GM12865 (cell line): ENCODE measurements around the gene MCMBP.

Experiments
- DNase-seq: peaks from one replicate; pipeline ENCODE4 v3.0.0; 2010; ENCODE audit warnings: low read depth
- H3K4me3 ChIP-seq: 2 replicates; pipeline ENCODE4 v1.5.1; 2011; ENCODE audit warnings: mild to moderate bottlenecking, low read depth, low read length, control low read depth
- CTCF ChIP-seq: IDR thresholded peaks from 2 replicates; pipeline ENCODE4 v1.5.1; 2011; ENCODE audit warnings: low read length, control low read depth, low read depth, inconsistent platforms; ENCODE audit not compliant: insufficient read depth; ENCODE audit errors: missing control alignments

Gene MCMBP

GRCh38 chr10:119826771-119827170, 45.9 kb downstream of the MCMBP start:
- no peak for DNase-seq
- H3K4me3 ChIP-seq, result no peak overlapping the region
- no peak for TF ChIP-seq CTCF

DNA sequence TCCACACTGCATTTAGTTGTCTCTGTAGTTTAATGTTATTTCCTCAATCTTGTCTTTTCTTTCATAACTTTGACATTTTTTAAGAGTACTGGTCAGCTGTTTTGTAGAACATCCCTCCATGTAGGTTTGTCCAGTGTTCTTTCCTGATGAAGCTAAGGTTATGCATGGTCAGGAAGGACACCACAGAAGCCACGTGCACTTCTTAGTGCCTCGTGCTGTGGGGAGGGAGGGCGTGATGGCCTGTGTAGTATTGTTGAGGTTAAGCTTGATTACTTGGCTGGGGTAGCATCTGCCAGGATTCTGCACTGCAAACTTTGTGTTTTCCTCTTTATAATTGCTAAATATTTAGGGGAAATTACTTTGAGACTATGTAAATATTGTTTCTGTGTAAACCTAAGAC, 48.3 kb downstream of the MCMBP start:
- no peak for DNase-seq
- no peak overlapping the region for H3K4me3 ChIP-seq
- TF ChIP-seq CTCF, result no peak

DNA sequence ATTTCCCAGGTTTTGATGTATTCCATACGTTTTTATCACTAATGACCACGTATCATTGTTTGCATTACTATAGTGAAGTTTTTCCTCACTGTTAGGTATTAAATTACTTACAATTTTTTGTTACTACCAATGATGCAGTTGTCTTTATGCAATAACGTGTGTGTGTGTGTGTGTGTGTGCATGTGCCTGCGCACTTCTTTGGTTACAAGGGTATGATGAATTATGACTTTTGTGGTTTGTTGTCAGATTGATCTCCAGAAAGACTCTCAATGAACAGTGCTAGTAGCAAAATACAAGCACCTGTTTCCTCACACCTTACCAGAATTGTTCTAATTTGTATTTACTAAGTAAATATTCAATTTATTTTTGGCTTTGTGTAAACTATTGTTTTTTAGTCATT, 51.5 kb downstream of the MCMBP start:
- DNase-seq, result no peak
- H3K4me3 ChIP-seq, result no peak overlapping the region
- TF ChIP-seq CTCF, result no peak

GRCh38 chr10:119818889-119819270, 53.8 kb downstream of the MCMBP start:
- DNase-seq, result no peak
- H3K4me3 ChIP-seq, result no peak overlapping the region
- TF ChIP-seq CTCF, result no peak

- no peak for DNase-seq
- no peak for TF ChIP-seq CTCF
- H3K4me3 ChIP-seq, result no peak overlapping the region
Measured at GRCh38 chr10:119817991-119818888, 54.4 kb downstream of the MCMBP start.

DNA sequence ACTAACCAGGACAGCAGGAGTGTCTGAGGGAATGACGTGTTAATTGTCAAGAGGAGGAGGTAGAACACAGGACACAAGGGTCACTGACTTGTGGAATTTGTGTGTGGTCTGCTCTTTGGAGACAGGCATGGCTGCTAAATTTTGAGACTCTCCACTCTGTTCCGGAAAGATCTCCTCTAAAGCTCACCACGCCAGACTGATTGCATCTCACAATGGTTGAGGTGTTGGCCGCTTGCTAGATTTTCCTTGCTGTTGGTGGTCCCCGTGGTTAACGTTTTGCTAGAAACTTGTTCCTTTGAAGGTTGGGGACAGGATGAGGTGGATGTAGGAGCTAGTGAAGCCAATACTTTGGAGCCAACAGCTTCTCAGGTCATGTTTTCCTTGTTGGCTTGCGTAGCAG, 57.0 kb downstream of the MCMBP start:
- no peak overlapping the region for H3K4me3 ChIP-seq
- TF ChIP-seq CTCF, result no peak
- no peak for DNase-seq

DNA sequence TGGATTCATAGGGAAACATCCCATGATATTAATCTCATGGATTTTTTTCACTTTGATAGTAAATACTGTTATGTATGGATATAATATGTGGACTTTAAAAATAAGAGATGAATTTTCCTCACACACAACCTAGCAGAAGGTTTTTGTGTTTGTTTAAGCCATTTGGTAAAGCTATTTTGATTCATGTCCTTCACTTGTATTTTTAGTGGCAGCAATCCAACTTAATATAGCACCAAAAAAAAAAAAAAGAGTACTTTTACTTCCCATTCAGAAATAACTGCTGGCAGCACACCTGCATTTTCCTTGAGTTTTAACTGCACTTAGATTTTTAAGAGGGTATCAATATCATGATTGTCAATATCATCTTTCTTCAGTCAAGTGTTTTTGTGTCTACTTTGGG, 60.0 kb downstream of the MCMBP start:
- H3K4me3 ChIP-seq, result no peak overlapping the region
- no peak for DNase-seq
- TF ChIP-seq CTCF, result no peak
